H9 (cell line): ENCODE results near the gene RUNX2. TPM values are rescaled to one million over a fixed set of nuclear protein-coding genes. Genes with fewer than 3 reads are reported as not detected.

Experiments used
- DNase-seq: peaks from one replicate; pipeline ENCODE4 v3.0.0-alpha.2; 2017
- H2AFZ ChIP-seq: one replicate; pipeline ENCODE4 v1.6.1; 2013; ENCODE audit warnings: mild to moderate bottlenecking, low read length, control low read depth, moderate library complexity
- H2AK5ac ChIP-seq: 2 replicates; pipeline ENCODE4 v1.6.1; 2013; ENCODE audit warnings: low read length, control low read depth, mixed read lengths; ENCODE audit not compliant: insufficient read length
- H2BK120ac ChIP-seq: one replicate; pipeline ENCODE4 v1.6.1; 2013; ENCODE audit warnings: low read depth, mild to moderate bottlenecking, low read length, control low read depth, inconsistent platforms; ENCODE audit not compliant: poor library complexity, severe bottlenecking
- H2BK12ac ChIP-seq: 2 replicates; pipeline ENCODE4 v1.6.1; 2013; ENCODE audit warnings: low read length, control low read depth, mixed read lengths, low read depth; ENCODE audit not compliant: insufficient read length
- H2BK15ac ChIP-seq: 2 replicates; pipeline ENCODE4 v1.6.1; 2013; ENCODE audit warnings: low read depth, low read length, control low read depth
- H2BK20ac ChIP-seq: one replicate; pipeline ENCODE4 v1.6.1; 2013; ENCODE audit warnings: low read depth, mild to moderate bottlenecking, low read length, control low read depth, inconsistent platforms; ENCODE audit not compliant: poor library complexity, severe bottlenecking
- H2BK5ac ChIP-seq: 2 replicates; pipeline ENCODE4 v1.6.1; 2013; ENCODE audit warnings: low read length, control low read depth, mixed read lengths; ENCODE audit not compliant: insufficient read length
- H3K14ac ChIP-seq: 2 replicates; pipeline ENCODE4 v1.6.1; 2013; ENCODE audit warnings: low read length, control low read depth; ENCODE audit not compliant: insufficient read depth
- H3K18ac ChIP-seq: 2 replicates; pipeline ENCODE4 v1.6.1; 2013; ENCODE audit warnings: low read depth, mild to moderate bottlenecking, mixed read lengths, low read length, control low read depth; ENCODE audit not compliant: insufficient read length
- H3K23ac ChIP-seq: 2 replicates; pipeline ENCODE4 v1.6.1; 2013; ENCODE audit warnings: low read length, control low read depth, mixed read lengths, low read depth; ENCODE audit not compliant: insufficient read length
- H3K23me2 ChIP-seq: 2 replicates; pipeline ENCODE4 v1.6.1; 2013; ENCODE audit warnings: low read depth, mild to moderate bottlenecking, mixed read lengths, low read length, control low read depth; ENCODE audit not compliant: insufficient read length, poor library complexity, severe bottlenecking
- H3K27ac ChIP-seq: 2 replicates; pipeline ENCODE4 v1.5.1; 2013; ENCODE audit warnings: low read length, control low read depth, mixed read lengths, low read depth; ENCODE audit not compliant: insufficient read length
- H3K27me3 ChIP-seq: 2 replicates; pipeline ENCODE4 v1.6.1; 2013; ENCODE audit warnings: low read length, control low read depth, inconsistent platforms; ENCODE audit not compliant: insufficient read depth
- H3K4ac ChIP-seq: 2 replicates; pipeline ENCODE4 v1.6.1; 2013; ENCODE audit warnings: low read depth, mild to moderate bottlenecking, control low read depth, inconsistent platforms, low read length, moderate library complexity
- H3K4me1 ChIP-seq: 2 replicates; pipeline ENCODE4 v1.6.1; 2013; ENCODE audit warnings: low read length, control low read depth, inconsistent platforms; ENCODE audit not compliant: insufficient read depth
- H3K4me2 ChIP-seq: 2 replicates; pipeline ENCODE4 v1.6.1; 2013; ENCODE audit warnings: low read length, control low read depth, mixed read lengths; ENCODE audit not compliant: insufficient read length, insufficient read depth
- H3K56ac ChIP-seq: 2 replicates; pipeline ENCODE4 v1.6.1; 2013; ENCODE audit warnings: low read depth, mild to moderate bottlenecking, mixed read lengths, low read length, control low read depth; ENCODE audit not compliant: insufficient read length
- H3K79me1 ChIP-seq: 2 replicates; pipeline ENCODE4 v1.6.1; 2013; ENCODE audit warnings: low read depth, mild to moderate bottlenecking, moderate library complexity, low read length, control low read depth, inconsistent platforms; ENCODE audit not compliant: insufficient read depth, poor library complexity, severe bottlenecking
- H3K79me2 ChIP-seq: 2 replicates; pipeline ENCODE4 v1.6.1; 2013; ENCODE audit warnings: low read length, control low read depth, inconsistent platforms; ENCODE audit not compliant: insufficient read depth
- H3K9ac ChIP-seq: 2 replicates; pipeline ENCODE4 v1.6.1; 2013; ENCODE audit warnings: low read length, control low read depth, mixed read lengths; ENCODE audit not compliant: insufficient read length; ENCODE audit errors: extremely low read depth
- H3K9me3 ChIP-seq: one replicate; pipeline ENCODE4 v1.6.1; 2013; ENCODE audit warnings: low read depth, low read length, inconsistent platforms; ENCODE audit not compliant: control insufficient read depth
- H3T11ph ChIP-seq: one replicate; pipeline ENCODE4 v1.6.1; 2013; ENCODE audit warnings: mild to moderate bottlenecking, low read length, control low read depth, inconsistent platforms
- H4K20me1 ChIP-seq: one replicate; pipeline ENCODE4 v1.6.1; 2013; ENCODE audit not compliant: control insufficient read depth, insufficient read length, insufficient read depth
- H4K5ac ChIP-seq: 2 replicates; pipeline ENCODE4 v1.6.1; 2013; ENCODE audit warnings: low read depth, mild to moderate bottlenecking, mixed read lengths, low read length, control low read depth; ENCODE audit not compliant: insufficient read length
- H4K8ac ChIP-seq: replicated peaks from 2 replicates; pipeline ENCODE4 v1.6.1; 2013; ENCODE audit warnings: low read length, control low read depth, mixed read lengths, low read depth; ENCODE audit not compliant: insufficient read length
- H4K91ac ChIP-seq: 2 replicates; pipeline ENCODE4 v1.6.1; 2013; ENCODE audit warnings: low read depth, mild to moderate bottlenecking, moderate library complexity, mixed read lengths, low read length, control low read depth; ENCODE audit not compliant: insufficient read length
- H3K27ac Mint-ChIP-seq, 3 experiments: 2 replicates in 2 of 3; 3 replicates in 1 of 3; pipeline ENCODE4 v1.8.0; 2020 to 2021; ENCODE audit warnings: mixed read lengths in 3 of 3, mild to moderate bottlenecking in 1 of 3, moderate library complexity in 1 of 3
- H3K27me3 Mint-ChIP-seq: 2 replicates; pipeline ENCODE4 v1.8.0; 2021; ENCODE audit warnings: low read depth, mild to moderate bottlenecking, moderate library complexity, mixed read lengths
- H3K36me3 Mint-ChIP-seq, 3 experiments: 2 replicates in 2 of 3; 3 replicates in 1 of 3; pipeline ENCODE4 v1.8.0; 2020 to 2021; ENCODE audit warnings: low read depth in 3 of 3, mixed read lengths in 3 of 3; ENCODE audit not compliant: insufficient read depth in 1 of 3
- H3K4me1 Mint-ChIP-seq, 2 experiments: 2 replicates each; pipeline ENCODE4 v1.8.0; 2020; ENCODE audit warnings: mixed read lengths in 2 of 2
- H3K4me3 Mint-ChIP-seq, 2 experiments: 2 replicates in 1 of 2; 3 replicates in 1 of 2; pipeline ENCODE4 v1.8.0; 2020 to 2021; ENCODE audit warnings: mild to moderate bottlenecking in 2 of 2, mixed read lengths in 2 of 2, moderate library complexity in 1 of 2
- H3K9me3 Mint-ChIP-seq, 2 experiments: 2 replicates in 1 of 2; 3 replicates in 1 of 2; pipeline ENCODE4 v1.8.0; 2020; ENCODE audit warnings: mild to moderate bottlenecking in 2 of 2, mixed read lengths in 2 of 2, moderate library complexity in 1 of 2
- CTCF ChIP-seq: fragments of 200-600 bp; sonication (generic); conservative IDR thresholded peaks from 3 replicates; pipeline ENCODE4 v1.8.0; 2021; ENCODE audit warnings: antibody characterized with exemption, mild to moderate bottlenecking
- WGBS: extraction: QIAGEN DNeasy Blood & Tissue Kit; methylation state at CpG from one replicate; pipeline ENCODE4 v1.1.7; 2013; ENCODE audit warnings: missing lambda C conversion rate, low lambda C conversion rate, mixed read lengths; ENCODE audit not compliant: insufficient read length; ENCODE audit errors: extremely low coverage; 5-methylcytosine and 5-hydroxymethylcytosine counted together
- total RNA-seq: library from RNA; stranded (reverse); gene quantifications from 2 replicates; pipeline ENCODE4 v1.2.1, GENCODE V29; 2021

RUNX2 gene
- total RNA-seq, 1 experiment from 2014 or later: 0.15 TPM

- H4K91ac ChIP-seq: no peak overlapping the region
- no peak overlapping the region for H2BK20ac ChIP-seq
- H2AFZ ChIP-seq: no peak overlapping the region
- H3K4me1 Mint-ChIP-seq: no peaks in the 10 kb centered on the region
- no peaks in the 10 kb centered on the region for H3K9me3 ChIP-seq
- H2BK15ac ChIP-seq: no peak overlapping the region
- H3K27ac Mint-ChIP-seq: no peak overlapping the region
- no peak overlapping the region for H3K9ac ChIP-seq
- H3K79me2 ChIP-seq: no peaks in the 10 kb centered on the region
- no peaks in the 10 kb centered on the region for H3K79me1 ChIP-seq
- no peak overlapping the region for H2BK12ac ChIP-seq
- TF ChIP-seq CTCF: no peak
- no peak overlapping the region for H3K4ac ChIP-seq
- H2AK5ac ChIP-seq: no peak overlapping the region
- no peaks in the 10 kb centered on the region for H3K9me3 Mint-ChIP-seq
- H3K36me3 Mint-ChIP-seq: no peaks in the 10 kb centered on the region
- no peak overlapping the region for H3K4me2 ChIP-seq
- no peak overlapping the region for H3K23ac ChIP-seq
- H3K27me3 Mint-ChIP-seq: no peaks in the 10 kb centered on the region
- no peak overlapping the region for H4K5ac ChIP-seq
- no peak overlapping the region for H3T11ph ChIP-seq
- no peak for DNase-seq
- no peaks in the 10 kb centered on the region for H3K4me1 ChIP-seq
- H3K27ac ChIP-seq: no peak overlapping the region
- no peaks in the 10 kb centered on the region for H4K20me1 ChIP-seq
- H3K18ac ChIP-seq: no peak overlapping the region
- H3K4me3 Mint-ChIP-seq: no peak overlapping the region; a peak in 1 of 5 replicates
- no CpG with 5 or more reads among the region's 1 CpG for WGBS
- H3K23me2 ChIP-seq: peaks cover 3% of the 10 kb centered on the region
- H4K8ac ChIP-seq: no peak overlapping the region
- H2BK120ac ChIP-seq: no peak overlapping the region
- no peak overlapping the region for H2BK5ac ChIP-seq
- H3K14ac ChIP-seq: no peak overlapping the region
- H3K27me3 ChIP-seq: no peaks in the 10 kb centered on the region
- no peak overlapping the region for H3K56ac ChIP-seq
Observed at GRCh38 chr6:45696738-45697137, 368.6 kb downstream of the RUNX2 start.
